OCI-LY1 (cell line): Measurements from ENCODE around the gene QKI.
"Not testable (repeated sequence)": the region's sequence is repeated elsewhere in the genome, so short reads cannot be mapped to it uniquely, and the experiment has no call there.

ENCODE experiments used
- H2AFZ ChIP-seq: fragments of 200-600 bp; sonication (generic), shearing (Covaris generic); 2 replicates; pipeline ENCODE4 v1.6.0; 2014; ENCODE audit warnings: antibody characterized with exemption, mild to moderate bottlenecking, low read length
- H3F3A ChIP-seq: fragments of 200-600 bp; sonication (generic), shearing (Covaris generic); 2 replicates; pipeline ENCODE4 v1.6.0; 2014; ENCODE audit warnings: mild to moderate bottlenecking, antibody characterized with exemption, low read length, moderate library complexity; ENCODE audit not compliant: insufficient read depth
- H3K27ac ChIP-seq: fragments of 200-600 bp; sonication (generic); 2 replicates; pipeline ENCODE4 v1.5.1; 2014; ENCODE audit warnings: low read length, mixed run types, mild to moderate bottlenecking, low read depth; ENCODE audit not compliant: poor library complexity, severe bottlenecking
- H3K27me3 ChIP-seq: fragments of 200-600 bp; sonication (generic); 2 replicates; pipeline ENCODE4 v1.6.0; 2014; ENCODE audit warnings: antibody characterized with exemption, mild to moderate bottlenecking, low read length, moderate library complexity; ENCODE audit not compliant: insufficient read depth
- H3K36me3 ChIP-seq: fragments of 200-600 bp; sonication (generic); 2 replicates; pipeline ENCODE4 v1.6.1; 2014; ENCODE audit warnings: mild to moderate bottlenecking, antibody characterized with exemption, low read length, moderate library complexity, mixed read lengths; ENCODE audit not compliant: insufficient read depth
- H3K4me1 ChIP-seq: fragments of 200-600 bp; sonication (generic); 2 replicates; pipeline ENCODE4 v1.5.1; 2014; ENCODE audit warnings: mild to moderate bottlenecking, low read length, moderate library complexity; ENCODE audit not compliant: insufficient read depth, severe bottlenecking
- H3K4me2 ChIP-seq: fragments of 200-600 bp; sonication (generic), shearing (Covaris generic); 2 replicates; pipeline ENCODE4 v1.6.1; 2014; ENCODE audit warnings: low read length
- H3K4me3 ChIP-seq: fragments of 200-600 bp; sonication (generic); 2 replicates; pipeline ENCODE4 v1.5.1; 2014; ENCODE audit warnings: low read length, low read depth, mild to moderate bottlenecking, mixed read lengths; ENCODE audit not compliant: poor library complexity, severe bottlenecking
- H3K79me2 ChIP-seq: fragments of 200-600 bp; shearing (Covaris generic); 2 replicates; pipeline ENCODE4 v1.6.1; 2016; ENCODE audit warnings: mixed run types, low read length, mixed read lengths; ENCODE audit not compliant: insufficient read depth
- H3K9ac ChIP-seq: fragments of 200-600 bp; sonication (generic), shearing (Covaris generic); 2 replicates; pipeline ENCODE4 v1.6.1; 2014; ENCODE audit warnings: mild to moderate bottlenecking, low read length, mixed read lengths
- H3K9me2 ChIP-seq: fragments of 200-600 bp; sonication (generic), shearing (Covaris generic); 2 replicates; pipeline ENCODE4 v1.6.1; 2014; ENCODE audit warnings: low read depth, mild to moderate bottlenecking, low read length, mixed read lengths
- H3K9me3 ChIP-seq: fragments of 200-600 bp; shearing (Covaris generic); 2 replicates; pipeline ENCODE4 v1.6.1; 2014; ENCODE audit warnings: low read length, mixed read lengths
- H4K20me1 ChIP-seq: fragments of 200-600 bp; sonication (generic), shearing (Covaris generic); 2 replicates; pipeline ENCODE4 v1.6.0; 2016; ENCODE audit warnings: mild to moderate bottlenecking, low read length; ENCODE audit not compliant: insufficient read depth
- CTCF ChIP-seq: fragments of 200-600 bp; sonication (generic), shearing (Covaris generic); IDR thresholded peaks from 2 replicates; pipeline ENCODE4 v1.5.1; 2017; ENCODE audit warnings: mild to moderate bottlenecking, antibody characterized with exemption, low read length, moderate library complexity, mixed read lengths
- EZH2 ChIP-seq: fragments of 200-600 bp; sonication (generic), shearing (Covaris generic); IDR thresholded peaks from 2 replicates; pipeline ENCODE4 v1.8.0; 2017; ENCODE audit warnings: borderline replicate concordance, mixed run types, mild to moderate bottlenecking, antibody characterized with exemption, low read length, moderate library complexity, mixed read lengths

QKI gene

GRCh38 chr6:163588220-163588919 is 173.9 kb downstream of the QKI start:
- Histone ChIP-seq H3K79me2 (no peaks in the 10 kb centered on the region), H3K4me2 (no peak overlapping the region), H4K20me1 (no peaks in the 10 kb centered on the region), H2AFZ (no peak overlapping the region), H3K9ac (no peak overlapping the region), H3K36me3 (no peaks in the 10 kb centered on the region), H3K27me3 (no peaks in the 10 kb centered on the region; the same call in 1 of the 2 replicates), H3K9me3 (peaks cover 7% of the 10 kb centered on the region; the same call in 1 of the 2 replicates), H3K4me1 (no peaks in the 10 kb centered on the region), H3K4me3 (no peak overlapping the region), H3K27ac (no peak overlapping the region), H3F3A (no peaks in the 10 kb centered on the region), H3K9me2 (no peaks in the 10 kb centered on the region)
- no peak for TF ChIP-seq CTCF
- TF ChIP-seq EZH2, result no peak

GRCh38 chr6:163589387-163589786 is 174.9 kb downstream of the QKI start:
- Histone ChIP-seq H3K9me2 (no peaks in the 10 kb centered on the region), H2AFZ (no peak overlapping the region), H3K27me3 (no peaks in the 10 kb centered on the region; the same call in 1 of the 2 replicates), H3K4me2 (no peak overlapping the region), H3K4me1 (no peaks in the 10 kb centered on the region), H3K9ac (no peak overlapping the region), H3K9me3 (peaks cover 7% of the 10 kb centered on the region; the same call in 1 of the 2 replicates), H3K27ac (no peak overlapping the region), H4K20me1 (no peaks in the 10 kb centered on the region), H3K79me2 (no peaks in the 10 kb centered on the region), H3F3A (no peaks in the 10 kb centered on the region), H3K36me3 (no peaks in the 10 kb centered on the region), H3K4me3 (no peak overlapping the region)
- TF ChIP-seq EZH2 (no peak), CTCF (no peak)

GRCh38 chr6:163590132-163590531 is 175.6 kb downstream of the QKI start:
- H3K9me3 ChIP-seq, H3K9ac ChIP-seq, H3F3A ChIP-seq, H3K27ac ChIP-seq, H2AFZ ChIP-seq, H3K79me2 ChIP-seq, H4K20me1 ChIP-seq, H3K4me1 ChIP-seq, H3K9me2 ChIP-seq, H3K4me2 ChIP-seq, H3K4me3 ChIP-seq, H3K27me3 ChIP-seq, H3K36me3 ChIP-seq: not testable (repeated sequence)

- Histone ChIP-seq H4K20me1 (no peaks in the 10 kb centered on the region), H3K9me3 (peaks cover 7% of the 10 kb centered on the region; the same call in 1 of the 2 replicates), H3K9ac (no peak overlapping the region), H3K4me2 (no peak overlapping the region), H3K79me2 (no peaks in the 10 kb centered on the region), H3K4me1 (no peaks in the 10 kb centered on the region), H3K4me3 (no peak overlapping the region), H3K9me2 (no peaks in the 10 kb centered on the region), H3F3A (no peaks in the 10 kb centered on the region), H3K36me3 (no peaks in the 10 kb centered on the region), H3K27me3 (no peaks in the 10 kb centered on the region; the same call in 1 of the 2 replicates), H3K27ac (no peak overlapping the region), H2AFZ (no peak overlapping the region)
- TF ChIP-seq CTCF (no peak), EZH2 (no peak)
Observed at GRCh38 chr6:163592872-163593271, 178.4 kb downstream of the QKI start.
